ENCODE results near the gene BMPR1A.

Gene BMPR1A

DNA sequence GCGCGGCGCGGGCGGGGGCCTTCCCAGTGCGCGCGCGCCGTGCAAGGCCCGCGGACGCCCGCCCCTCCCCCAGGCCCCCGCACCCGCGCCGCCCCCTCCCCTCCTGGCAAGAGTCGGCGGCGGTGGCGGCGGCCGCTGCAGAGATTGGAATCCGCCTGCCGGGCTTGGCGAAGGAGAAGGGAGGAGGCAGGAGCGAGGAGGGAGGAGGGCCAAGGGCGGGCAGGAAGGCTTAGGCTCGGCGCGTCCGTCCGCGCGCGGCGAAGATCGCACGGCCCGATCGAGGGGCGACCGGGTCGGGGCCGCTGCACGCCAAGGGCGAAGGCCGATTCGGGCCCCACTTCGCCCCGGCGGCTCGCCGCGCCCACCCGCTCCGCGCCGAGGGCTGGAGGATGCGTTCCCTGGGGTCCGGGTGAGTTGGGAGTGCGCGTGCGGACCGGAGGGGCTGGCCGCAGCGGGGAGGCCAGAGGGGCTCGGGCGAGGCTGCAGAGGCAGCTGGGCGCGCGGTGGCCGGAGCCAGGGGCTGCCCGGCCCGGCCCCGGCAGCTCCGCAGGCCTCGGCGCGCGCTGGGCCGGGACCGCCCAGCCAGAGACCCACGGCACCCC is at the start of gene BMPR1A:
TSS of gene BMPR1A (plus strand) at position 109 of the 602 bp plus-strand sequence. CDS start 119,400 bp downstream, outside the sequence.
- no peak for DNase-seq (ENCODE audit: extremely low read depth, low read depth)
- TF ChIP-seq, protein P1, sequence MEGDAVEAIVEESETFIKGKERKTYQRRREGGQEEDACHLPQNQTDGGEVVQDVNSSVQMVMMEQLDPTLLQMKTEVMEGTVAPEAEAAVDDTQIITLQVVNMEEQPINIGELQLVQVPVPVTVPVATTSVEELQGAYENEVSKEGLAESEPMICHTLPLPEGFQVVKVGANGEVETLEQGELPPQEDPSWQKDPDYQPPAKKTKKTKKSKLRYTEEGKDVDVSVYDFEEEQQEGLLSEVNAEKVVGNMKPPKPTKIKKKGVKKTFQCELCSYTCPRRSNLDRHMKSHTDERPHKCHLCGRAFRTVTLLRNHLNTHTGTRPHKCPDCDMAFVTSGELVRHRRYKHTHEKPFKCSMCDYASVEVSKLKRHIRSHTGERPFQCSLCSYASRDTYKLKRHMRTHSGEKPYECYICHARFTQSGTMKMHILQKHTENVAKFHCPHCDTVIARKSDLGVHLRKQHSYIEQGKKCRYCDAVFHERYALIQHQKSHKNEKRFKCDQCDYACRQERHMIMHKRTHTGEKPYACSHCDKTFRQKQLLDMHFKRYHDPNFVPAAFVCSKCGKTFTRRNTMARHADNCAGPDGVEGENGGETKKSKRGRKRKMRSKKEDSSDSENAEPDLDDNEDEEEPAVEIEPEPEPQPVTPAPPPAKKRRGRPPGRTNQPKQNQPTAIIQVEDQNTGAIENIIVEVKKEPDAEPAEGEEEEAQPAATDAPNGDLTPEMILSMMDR (IDR thresholded peaks at IDR 0.05; ENCODE audit: low read depth, low read length) = no peak

DNA sequence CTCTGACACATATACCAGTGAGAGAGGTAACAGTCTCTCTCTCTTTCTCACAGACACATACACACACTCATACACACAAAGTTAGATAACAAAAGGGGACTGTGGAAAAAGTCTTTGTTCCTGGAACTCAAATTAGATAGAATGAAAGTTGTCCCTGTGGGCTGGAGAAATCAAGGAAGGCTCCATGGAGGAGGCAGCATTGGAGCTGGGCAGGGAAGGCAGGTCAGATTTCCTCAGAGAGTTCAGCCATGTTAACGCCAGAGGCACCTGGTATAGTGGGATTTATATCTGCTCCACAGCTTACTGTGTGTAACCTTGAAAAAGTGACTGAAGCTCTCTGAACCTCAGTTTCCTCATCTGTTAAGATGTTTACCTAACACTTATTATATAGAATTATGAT is 49.4 kb upstream of the BMPR1A start:
- TF ChIP-seq, protein P1 (IDR thresholded peaks at IDR 0.05; ENCODE audit: low read depth, low read length) = no peak
- no peak for DNase-seq (ENCODE audit: extremely low read depth, low read depth)

DNA sequence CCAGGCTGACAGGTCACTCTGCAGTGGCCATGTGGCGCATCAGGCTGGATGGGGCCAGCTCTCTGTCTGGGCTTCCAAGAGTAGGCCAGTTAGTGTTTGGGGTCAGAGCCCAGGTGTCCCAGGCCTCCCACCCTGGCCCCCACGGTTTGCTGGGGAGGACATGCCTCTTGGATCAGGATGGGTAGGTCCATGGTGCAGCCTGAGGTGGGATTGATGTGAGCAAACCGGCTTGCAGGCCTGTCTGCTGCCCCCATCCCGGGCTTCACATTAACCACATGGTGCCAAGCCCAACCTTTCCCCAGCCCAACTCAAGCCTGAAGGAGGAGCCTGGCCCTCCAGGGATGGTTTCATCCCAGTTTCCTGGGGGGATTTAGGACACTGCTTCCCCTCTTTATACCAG is 48.9 kb upstream of the BMPR1A start:
- TF ChIP-seq, protein P1 (IDR thresholded peaks at IDR 0.05; ENCODE audit: low read depth, low read length) = no peak
- DNase-seq (ENCODE audit: extremely low read depth, low read depth) = no peak

DNA sequence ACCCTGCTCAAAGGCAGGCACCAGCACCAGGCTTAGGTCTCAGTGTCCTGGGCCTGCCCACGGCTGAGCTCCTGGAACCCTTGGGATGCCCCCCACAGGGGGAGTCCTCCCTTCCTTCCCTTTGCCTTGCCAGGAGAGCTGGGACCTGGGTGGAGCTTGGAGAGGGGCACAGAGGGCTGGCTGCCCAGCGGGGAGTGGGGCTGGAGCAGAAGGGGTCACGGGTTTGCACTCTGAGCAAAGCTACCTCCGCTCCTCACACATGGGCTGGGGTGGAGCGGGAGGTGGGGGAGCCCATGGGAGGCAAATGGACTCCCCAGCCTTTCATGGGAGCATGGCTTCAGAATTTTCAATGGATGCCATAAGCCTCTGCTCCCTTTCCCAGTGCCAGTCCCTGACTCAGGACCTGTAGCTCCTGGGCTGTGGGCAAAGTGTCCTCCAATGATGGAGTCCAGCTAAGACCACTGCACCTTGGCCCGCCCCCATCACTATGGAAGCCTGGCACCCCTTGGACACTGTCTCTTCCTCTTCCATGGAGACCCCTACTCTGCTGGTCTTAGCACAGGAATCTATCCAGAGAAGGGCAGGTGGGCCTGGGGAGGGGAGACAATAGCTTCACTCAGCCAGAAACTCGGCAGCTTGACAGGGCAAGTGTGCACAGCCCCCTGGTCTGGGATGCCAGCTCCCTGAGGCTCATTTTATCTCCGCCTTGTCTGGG is 48.2 kb upstream of the BMPR1A start:
- TF ChIP-seq, protein P1 (IDR thresholded peaks at IDR 0.05; ENCODE audit: low read depth, low read length) = no peak
- DNase-seq (ENCODE audit: extremely low read depth, low read depth) = no peak

DNA sequence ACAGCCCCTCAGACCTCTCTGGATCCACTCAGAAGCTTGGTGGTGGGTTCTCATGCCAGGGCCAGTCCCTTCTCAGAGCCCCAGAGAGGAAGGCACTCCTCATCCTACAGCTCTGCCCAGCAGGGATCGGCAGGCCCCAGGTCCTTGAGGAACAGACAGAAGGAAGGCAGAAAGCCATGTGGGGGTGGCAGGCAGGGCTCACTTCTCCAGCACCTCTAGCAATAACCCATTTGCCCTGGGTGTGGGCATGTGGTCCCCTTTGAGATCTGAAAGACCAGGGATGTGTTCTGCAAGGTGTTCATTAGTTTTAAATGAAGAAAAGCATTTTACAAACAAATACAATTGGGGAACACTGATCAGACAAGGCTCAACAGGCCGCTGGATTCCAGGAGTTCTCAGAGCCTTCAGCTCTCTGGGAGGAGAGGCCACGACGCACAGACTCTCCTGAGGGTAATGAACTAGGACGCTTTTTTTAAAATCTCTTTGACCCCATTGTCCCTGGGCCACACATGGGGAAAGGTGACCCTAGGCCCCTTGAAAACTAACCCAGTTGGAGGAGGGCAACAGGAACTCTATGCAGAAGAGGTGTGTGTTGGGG is 47.5 kb upstream of the BMPR1A start:
- DNase-seq (ENCODE audit: extremely low read depth, low read depth) = no peak
- TF ChIP-seq, protein P1 (IDR thresholded peaks at IDR 0.05; ENCODE audit: low read depth, low read length) = no peak

DNA sequence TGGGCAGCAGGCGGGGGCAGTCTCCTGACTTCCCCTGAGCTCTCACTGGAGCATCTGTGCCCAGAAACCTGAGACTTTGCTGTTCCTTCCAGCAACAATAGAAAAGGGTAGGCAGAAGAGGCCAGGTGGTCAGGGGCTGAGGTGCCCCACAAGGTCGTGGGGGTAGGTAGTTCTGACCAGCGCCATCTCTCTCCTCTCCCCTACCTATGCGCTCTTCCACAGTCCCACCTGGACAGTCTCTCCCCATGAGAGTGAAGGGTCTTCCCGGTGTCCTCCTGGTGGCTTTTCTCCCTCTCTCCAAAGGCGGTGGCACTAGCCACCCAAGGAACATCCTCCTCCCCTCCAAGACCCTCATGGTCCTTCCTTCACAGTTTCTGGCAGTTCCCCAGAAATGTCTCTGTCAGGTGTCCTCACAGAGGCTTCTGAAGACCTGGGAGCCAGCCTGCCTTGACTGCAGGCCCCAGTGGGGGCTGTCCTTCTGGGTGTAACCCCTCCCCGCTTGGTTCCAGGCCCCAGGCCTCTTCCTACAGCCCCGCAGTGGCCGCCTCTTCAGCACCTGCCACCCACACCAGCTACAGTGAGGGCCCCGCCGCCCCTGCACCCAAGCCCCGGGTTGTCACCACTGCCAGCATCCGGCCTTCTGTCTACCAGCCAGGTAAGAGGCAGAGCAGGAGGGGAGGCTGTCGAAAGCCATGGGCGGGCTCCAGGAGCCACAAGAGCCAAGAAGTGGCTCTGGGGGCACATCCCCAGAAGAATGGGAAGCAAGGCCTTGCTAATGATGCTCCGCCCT is 46.8 kb upstream of the BMPR1A start:
- DNase-seq (ENCODE audit: extremely low read depth, low read depth) = no peak
- TF ChIP-seq, protein P1 (IDR thresholded peaks at IDR 0.05; ENCODE audit: low read depth, low read length) = no peak
